ENCODE results near the gene ST6GALNAC1. TPM values are rescaled to one million over a fixed set of nuclear protein-coding genes. Genes with fewer than 3 reads are reported as not detected.

ST6GALNAC1 gene
- total and polyA plus RNA-seq, 12 donors, result 1.9 to 7.3 (median 3.5) TPM

DNA sequence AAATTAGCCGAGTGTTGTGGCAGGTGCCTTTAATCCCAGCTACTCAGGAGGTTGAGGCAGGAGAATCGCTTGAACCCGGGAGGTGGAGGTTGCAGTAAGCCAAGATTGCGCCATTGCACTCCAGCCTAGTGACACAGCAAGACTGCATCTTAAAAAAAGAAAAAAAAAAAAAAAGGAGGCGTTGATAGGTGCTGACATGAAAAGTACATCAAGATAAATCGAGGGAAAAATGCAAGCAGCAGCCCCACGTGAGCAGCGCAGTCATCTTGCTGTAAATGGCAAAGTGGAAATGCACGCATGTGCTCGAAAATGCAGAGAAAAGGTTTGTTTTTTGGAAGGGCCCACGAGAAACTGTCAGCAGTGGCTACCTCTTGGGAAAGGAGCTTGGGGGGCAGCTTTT lies 46.3 kb upstream of the ST6GALNAC1 start:
- TF ChIP-seq, protein P1, sequence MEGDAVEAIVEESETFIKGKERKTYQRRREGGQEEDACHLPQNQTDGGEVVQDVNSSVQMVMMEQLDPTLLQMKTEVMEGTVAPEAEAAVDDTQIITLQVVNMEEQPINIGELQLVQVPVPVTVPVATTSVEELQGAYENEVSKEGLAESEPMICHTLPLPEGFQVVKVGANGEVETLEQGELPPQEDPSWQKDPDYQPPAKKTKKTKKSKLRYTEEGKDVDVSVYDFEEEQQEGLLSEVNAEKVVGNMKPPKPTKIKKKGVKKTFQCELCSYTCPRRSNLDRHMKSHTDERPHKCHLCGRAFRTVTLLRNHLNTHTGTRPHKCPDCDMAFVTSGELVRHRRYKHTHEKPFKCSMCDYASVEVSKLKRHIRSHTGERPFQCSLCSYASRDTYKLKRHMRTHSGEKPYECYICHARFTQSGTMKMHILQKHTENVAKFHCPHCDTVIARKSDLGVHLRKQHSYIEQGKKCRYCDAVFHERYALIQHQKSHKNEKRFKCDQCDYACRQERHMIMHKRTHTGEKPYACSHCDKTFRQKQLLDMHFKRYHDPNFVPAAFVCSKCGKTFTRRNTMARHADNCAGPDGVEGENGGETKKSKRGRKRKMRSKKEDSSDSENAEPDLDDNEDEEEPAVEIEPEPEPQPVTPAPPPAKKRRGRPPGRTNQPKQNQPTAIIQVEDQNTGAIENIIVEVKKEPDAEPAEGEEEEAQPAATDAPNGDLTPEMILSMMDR (IDR thresholded peaks at IDR 0.05), result no peak
- 75 to 76% methylated on average over 11 of the region's 11 CpGs for WGBS, 2 donors
- Histone ChIP-seq H3K27me3 (no peaks in the 10 kb centered on the region), H3K4me1 (peaks cover 37 to 100% (median 96%) of the 10 kb centered on the region in 9 donors), H3K27ac (peak overlapping the region; percentile 87 to 99 (median 94)), H3K9me3 (no peaks in the 10 kb centered on the region), H3K36me3 (peaks cover 0 to 23% (median under 1%) of the 10 kb centered on the region in 9 donors), H3K4me3 (no peak overlapping the region)
- ATAC-seq (no peak), DNase-seq (no peak)
- intact Hi-C loops (cut with DNase I), result loop anchor here in 1 of 10 donors (2.0 kb wide), 1 partner anchor 19 kb away; no protein-coding TSS in a partner anchor

DNA sequence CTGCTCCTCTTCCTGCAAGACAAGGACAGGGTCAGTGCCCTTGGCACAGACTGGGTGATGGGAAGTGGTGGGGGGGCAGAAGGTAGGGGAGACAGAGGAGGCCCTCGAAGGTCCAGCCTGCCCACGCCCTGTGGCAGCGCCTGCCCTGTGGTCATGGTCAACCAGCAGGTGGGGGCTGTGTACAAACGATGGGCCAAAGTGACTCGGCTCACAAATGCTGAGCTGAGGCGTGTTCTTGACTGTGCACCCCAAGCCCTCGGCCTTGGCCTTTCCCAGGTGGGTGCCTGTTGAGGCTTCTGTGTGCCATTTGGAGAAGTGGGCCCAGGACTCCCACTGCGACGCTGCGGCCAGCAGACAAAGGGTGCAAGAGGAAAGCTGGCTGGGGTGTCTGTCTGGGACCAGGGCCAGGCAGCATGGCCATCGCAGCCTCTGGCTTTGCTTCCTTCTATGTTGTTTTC lies 44.6 kb upstream of the ST6GALNAC1 start:
- 24 to 32% methylated on average over 11 of the region's 11 CpGs for WGBS, 2 donors
- H3K27me3 ChIP-seq, result no peaks in the 10 kb centered on the region
- H3K9me3 ChIP-seq, result no peaks in the 10 kb centered on the region
- peak; percentile 5 to 35 (median 24) for ATAC-seq
- peaks cover 0 to 37% (median 9%) of the 10 kb centered on the region in 9 donors for H3K36me3 ChIP-seq
- peak overlapping the region in 3 of 10 donors; percentile 4 to 16 (median 13) for H3K4me3 ChIP-seq
- H3K27ac ChIP-seq, result peak overlapping the region; percentile 87 to 99 (median 94)
- DNase-seq, result peak in 1 of 2 donors; percentile 64
- peaks cover 49 to 100% (median 96%) of the 10 kb centered on the region in 9 donors for H3K4me1 ChIP-seq
- TF ChIP-seq, protein P1 (IDR thresholded peaks at IDR 0.05), result peak in 3 of 9 donors; percentile 18 to 29 (median 23)
- intact Hi-C loops (cut with DNase I), result loop anchor here in 1 of 10 donors (2.0 kb wide), 1 partner anchor 21 kb away; no protein-coding TSS in a partner anchor

DNA sequence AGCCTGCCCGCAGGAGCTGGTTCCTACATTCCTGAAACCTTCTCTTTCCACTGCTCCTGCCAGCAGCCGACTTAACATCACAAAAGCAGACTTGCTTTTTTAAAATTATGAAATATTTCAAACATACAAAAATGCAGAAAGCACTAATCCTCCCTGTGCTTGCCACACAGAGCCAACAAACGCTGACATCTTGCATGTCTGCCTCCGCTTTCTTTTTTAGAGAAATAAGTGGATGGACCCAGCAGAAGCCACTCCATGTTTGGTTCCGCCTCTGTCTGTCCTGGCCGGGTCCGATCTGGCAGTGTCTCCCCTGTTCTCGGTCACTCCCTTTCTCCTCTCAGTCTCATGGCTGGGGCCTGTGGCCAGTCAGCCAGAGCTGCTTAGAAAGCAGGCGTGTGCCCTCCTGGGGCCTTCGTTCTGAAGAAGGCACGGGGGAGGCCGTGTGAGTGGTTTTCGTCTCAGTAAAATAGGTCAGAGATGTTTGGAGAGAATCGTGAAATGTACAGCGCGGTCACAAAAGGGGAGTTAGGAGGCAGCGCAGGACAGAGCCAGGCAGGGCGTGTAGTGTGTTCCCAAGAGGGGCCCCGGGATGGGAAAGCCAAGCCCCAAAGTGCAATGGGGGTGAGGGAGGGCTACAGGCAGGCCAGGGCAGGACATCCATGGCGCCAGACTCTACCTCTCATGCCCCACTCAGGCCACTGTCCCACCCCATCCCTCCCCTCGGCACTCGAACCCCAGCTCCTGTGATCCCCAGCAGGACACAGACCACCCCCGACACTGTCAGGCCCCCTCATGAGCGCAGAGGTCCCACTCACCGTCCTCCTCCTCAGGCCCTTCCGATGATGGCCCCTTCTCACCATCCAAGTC lies 44.0 kb upstream of the ST6GALNAC1 start:
- intact Hi-C loops (cut with DNase I), result loop anchor here in 2 of 10 donors (2.0 kb wide), 2 partner anchors 21 to 23 kb away; partner anchors contain the start of gene MXRA7 (in 1 of the 2)
- Histone ChIP-seq H3K9me3 (no peaks in the 10 kb centered on the region), H3K27me3 (no peaks in the 10 kb centered on the region), H3K4me3 (peak overlapping the region in 1 of 10 donors; percentile 13), H3K36me3 (peaks cover 0 to 43% (median 9%) of the 10 kb centered on the region in 9 donors), H3K27ac (peak overlapping the region; percentile 87 to 99 (median 94)), H3K4me1 (peaks cover 56 to 100% (median 97%) of the 10 kb centered on the region in 9 donors)
- ATAC-seq (peak; percentile 34 to 53 (median 48)), DNase-seq (peak; percentile 62 to 69)
- TF ChIP-seq, protein P1 (IDR thresholded peaks at IDR 0.05), result no peak
- 43 to 46% methylated on average over 26 of the region's 26 CpGs for WGBS, 2 donors

DNA sequence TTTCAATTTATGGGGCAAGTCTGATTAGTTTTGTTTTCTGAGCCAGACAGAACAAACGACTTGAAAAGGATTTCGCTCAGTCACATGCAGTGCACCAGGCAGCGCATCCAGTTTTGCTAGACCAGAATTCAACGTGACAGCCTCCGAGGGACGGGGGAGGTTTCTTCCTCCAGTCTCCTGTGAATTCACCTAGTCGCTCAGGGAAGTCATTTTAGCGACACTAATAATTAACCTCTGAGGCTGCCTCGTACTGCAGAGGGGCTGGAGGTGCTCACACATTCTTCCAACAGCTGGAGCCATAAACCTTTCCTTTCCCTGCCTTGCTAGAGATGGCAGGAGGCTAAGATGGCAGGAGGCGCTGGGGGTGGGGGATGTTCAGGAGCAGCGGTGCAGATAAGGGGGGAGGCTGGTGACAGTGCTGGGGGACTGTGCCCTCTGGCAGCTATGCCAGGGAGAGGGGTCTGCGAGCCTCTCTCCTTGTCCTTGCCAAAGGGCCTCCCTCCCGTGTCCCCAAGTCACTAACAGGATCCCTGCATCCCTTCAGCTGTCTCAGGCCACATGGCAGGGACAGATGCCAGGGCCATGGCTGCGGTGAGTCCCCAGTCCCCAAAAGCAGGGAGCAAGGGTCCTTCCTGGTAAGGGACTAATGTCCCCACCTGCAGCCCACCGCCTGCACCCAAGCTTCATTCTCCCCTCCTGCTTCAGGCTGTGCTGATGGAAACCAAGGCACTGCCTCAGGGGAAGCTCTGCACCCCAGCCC lies 43.2 kb upstream of the ST6GALNAC1 start:
- ATAC-seq (no peak), DNase-seq (no peak)
- WGBS, 2 donors, result 61 to 65% methylated on average over 15 of the region's 15 CpGs
- H3K4me3 ChIP-seq, result no peak overlapping the region
- H3K27ac ChIP-seq, result peak overlapping the region; percentile 87 to 99 (median 94)
- H3K27me3 ChIP-seq, result no peaks in the 10 kb centered on the region
- TF ChIP-seq, protein P1 (IDR thresholded peaks at IDR 0.05), result no peak
- peaks cover 61 to 100% (median 97%) of the 10 kb centered on the region in 9 donors for H3K4me1 ChIP-seq
- no peaks in the 10 kb centered on the region for H3K9me3 ChIP-seq
- intact Hi-C loops (cut with DNase I), result loop anchor here in 1 of 10 donors (2.0 kb wide), 1 partner anchor 24 kb away; the partner anchor contains the start of gene MXRA7
- peaks cover 0 to 50% (median 9%) of the 10 kb centered on the region in 9 donors for H3K36me3 ChIP-seq

Measured in heart right ventricle (tissue), 16 donors.